ENCODE measurements around the gene HRAS. TPM values are rescaled to one million over a fixed set of nuclear protein-coding genes. Genes with fewer than 3 reads are reported as not detected.

Gene HRAS
- polyA plus RNA-seq, result 100 to 1,000 TPM; 163 to 257 TPM

DNA sequence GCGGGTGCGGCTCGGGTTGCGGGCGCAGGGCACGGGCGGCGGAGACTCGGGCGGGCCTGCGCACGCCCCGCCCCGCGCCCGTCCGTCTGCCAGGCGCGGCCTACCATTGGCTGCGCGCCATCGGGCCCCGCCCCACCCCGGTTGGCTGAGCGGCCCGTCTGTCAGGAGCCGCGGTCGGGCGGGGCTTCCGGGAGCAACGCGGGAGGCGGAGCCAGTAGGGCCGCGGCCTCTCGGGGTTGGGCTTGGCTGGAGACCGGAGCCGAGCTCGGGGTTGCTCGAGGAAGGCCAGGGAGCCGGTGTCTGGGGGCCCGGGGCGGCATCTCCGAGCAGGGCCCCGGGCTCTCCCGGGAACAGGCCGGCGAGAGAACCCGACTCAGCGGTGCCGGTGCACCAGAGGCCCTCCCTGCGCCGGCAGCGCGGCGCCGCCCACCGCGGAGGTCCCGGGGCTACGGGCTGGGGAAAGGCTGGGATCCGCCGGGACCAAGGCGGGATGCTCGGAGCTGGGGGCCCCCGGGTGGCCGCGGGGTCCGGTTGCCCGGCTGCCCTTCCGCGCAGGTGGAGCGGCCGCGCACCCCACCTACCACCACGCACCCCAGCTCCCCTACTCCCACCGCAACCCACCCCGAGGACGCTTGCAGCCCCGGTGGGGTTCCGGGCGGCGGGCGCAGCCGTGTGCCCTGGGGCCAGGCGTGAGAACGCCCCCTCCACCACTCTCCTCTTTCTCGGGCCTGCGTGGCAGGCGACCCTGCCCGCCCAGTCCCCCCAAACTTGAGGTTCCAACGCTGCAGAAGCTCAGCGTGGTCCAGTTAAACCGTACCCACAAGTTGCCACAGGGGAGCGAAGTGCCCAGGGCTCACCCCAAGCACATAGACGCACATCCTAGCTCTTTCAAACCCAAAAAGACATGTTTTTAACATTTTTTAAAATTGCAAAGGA lies at the start of gene HRAS:
TSS of gene HRAS (minus strand) at position 58 of the 936 bp plus-strand sequence.
- Histone ChIP-seq H3K4me1 (ENCODE audit: control insufficient read depth in 2 of 2, insufficient read depth in 2 of 2, low read length in 1 of 2) (peaks cover 5 to 29% of the 10 kb centered on the region in 2 donors), H3K27ac (ENCODE audit: low read depth in 2 of 2, low read length in 1 of 2) (peak within 1 kb of the TSS; percentile 82 to 97), H3K27me3 (ENCODE audit: control insufficient read depth in 1 of 2, insufficient read depth in 2 of 2, low read length in 2 of 2) (no peaks in the 10 kb centered on the region), H3K4me3 (ENCODE audit: low read depth in 1 of 2, low read length in 2 of 2) (peak within 1 kb of the TSS; percentile 72 to 81), H3K36me3 (ENCODE audit: control insufficient read depth in 2 of 2, insufficient read depth in 2 of 2, low read length in 1 of 2) (peaks cover 0 to 35% of the 10 kb centered on the region in 2 donors), H3K9me3 (ENCODE audit: control insufficient read depth in 2 of 2, insufficient read depth in 1 of 2, low read depth in 1 of 2, low read length in 1 of 2) (no peaks in the 10 kb centered on the region)
- 2% methylated on average over 65 to 97 of the region's 97 CpGs for WGBS, 2 donors

GRCh38 chr11:584287-584686 lies 48.9 kb upstream of the HRAS start:
- H3K4me1 ChIP-seq (ENCODE audit: control insufficient read depth in 2 of 2, insufficient read depth in 2 of 2, low read length in 1 of 2), result peaks cover 2 to 10% of the 10 kb centered on the region in 2 donors
- peaks cover 14 to 37% of the 10 kb centered on the region in 2 donors for H3K36me3 ChIP-seq (ENCODE audit: control insufficient read depth in 2 of 2, insufficient read depth in 2 of 2, low read length in 1 of 2)
- no peaks in the 10 kb centered on the region for H3K27me3 ChIP-seq (ENCODE audit: control insufficient read depth in 1 of 2, insufficient read depth in 2 of 2, low read length in 2 of 2)
- H3K4me3 ChIP-seq (ENCODE audit: low read depth in 1 of 2, low read length in 2 of 2), result no peak overlapping the region
- H3K9me3 ChIP-seq (ENCODE audit: control insufficient read depth in 2 of 2, insufficient read depth in 1 of 2, low read depth in 1 of 2, low read length in 1 of 2), result no peaks in the 10 kb centered on the region
- H3K27ac ChIP-seq (ENCODE audit: low read depth in 2 of 2, low read length in 1 of 2), result no peak overlapping the region
- 97% methylated on average over 10 of the region's 10 CpGs for WGBS, 2 donors

DNA sequence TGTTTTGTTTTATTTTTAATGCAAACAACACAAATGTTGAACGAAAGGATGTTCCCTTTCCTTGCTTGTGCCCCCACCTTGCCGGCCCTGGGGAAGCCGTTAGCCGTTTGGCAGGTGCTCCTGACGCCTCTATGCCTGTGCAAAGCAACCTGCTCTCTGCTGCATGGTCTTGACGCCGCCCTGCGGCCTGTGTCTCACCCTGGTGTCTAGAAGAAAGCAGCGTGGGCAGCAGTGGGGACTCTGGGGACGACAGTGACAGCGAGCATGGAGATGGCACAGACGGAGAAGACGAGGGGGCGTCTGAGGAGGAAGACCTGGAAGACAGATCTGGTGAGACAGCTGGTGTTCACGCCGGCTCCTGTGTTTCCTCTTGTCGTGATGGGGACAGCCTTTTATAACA lies 46.4 kb upstream of the HRAS start:
- peaks cover 4 to 25% of the 10 kb centered on the region in 2 donors for H3K36me3 ChIP-seq (ENCODE audit: control insufficient read depth in 2 of 2, insufficient read depth in 2 of 2, low read length in 1 of 2)
- H3K4me1 ChIP-seq (ENCODE audit: control insufficient read depth in 2 of 2, insufficient read depth in 2 of 2, low read length in 1 of 2), result peaks cover 12 to 25% of the 10 kb centered on the region in 2 donors

GRCh38 chr11:581342-581741 lies 46.0 kb upstream of the HRAS start:
- Histone ChIP-seq H3K4me3 (ENCODE audit: low read depth in 1 of 2, low read length in 2 of 2) (no peak overlapping the region), H3K36me3 (ENCODE audit: control insufficient read depth in 2 of 2, insufficient read depth in 2 of 2, low read length in 1 of 2) (peaks cover 4 to 21% of the 10 kb centered on the region in 2 donors), H3K9me3 (ENCODE audit: control insufficient read depth in 2 of 2, insufficient read depth in 1 of 2, low read depth in 1 of 2, low read length in 1 of 2) (no peaks in the 10 kb centered on the region), H3K27ac (ENCODE audit: low read depth in 2 of 2, low read length in 1 of 2) (no peak overlapping the region), H3K4me1 (ENCODE audit: control insufficient read depth in 2 of 2, insufficient read depth in 2 of 2, low read length in 1 of 2) (peaks cover 12 to 25% of the 10 kb centered on the region in 2 donors), H3K27me3 (ENCODE audit: control insufficient read depth in 1 of 2, insufficient read depth in 2 of 2, low read length in 2 of 2) (no peaks in the 10 kb centered on the region)
- WGBS, 2 donors, result 80 to 83% methylated on average over 14 of the region's 14 CpGs

More for the DNA sequence above, 46.4 kb upstream of the HRAS start:
- WGBS, 2 donors, result 82 to 84% methylated on average over 17 of the region's 17 CpGs
- Histone ChIP-seq H3K27ac (ENCODE audit: low read depth in 2 of 2, low read length in 1 of 2) (no peak overlapping the region), H3K9me3 (ENCODE audit: control insufficient read depth in 2 of 2, insufficient read depth in 1 of 2, low read depth in 1 of 2, low read length in 1 of 2) (no peaks in the 10 kb centered on the region), H3K4me3 (ENCODE audit: low read depth in 1 of 2, low read length in 2 of 2) (no peak overlapping the region), H3K27me3 (ENCODE audit: control insufficient read depth in 1 of 2, insufficient read depth in 2 of 2, low read length in 2 of 2) (no peaks in the 10 kb centered on the region)

DNA sequence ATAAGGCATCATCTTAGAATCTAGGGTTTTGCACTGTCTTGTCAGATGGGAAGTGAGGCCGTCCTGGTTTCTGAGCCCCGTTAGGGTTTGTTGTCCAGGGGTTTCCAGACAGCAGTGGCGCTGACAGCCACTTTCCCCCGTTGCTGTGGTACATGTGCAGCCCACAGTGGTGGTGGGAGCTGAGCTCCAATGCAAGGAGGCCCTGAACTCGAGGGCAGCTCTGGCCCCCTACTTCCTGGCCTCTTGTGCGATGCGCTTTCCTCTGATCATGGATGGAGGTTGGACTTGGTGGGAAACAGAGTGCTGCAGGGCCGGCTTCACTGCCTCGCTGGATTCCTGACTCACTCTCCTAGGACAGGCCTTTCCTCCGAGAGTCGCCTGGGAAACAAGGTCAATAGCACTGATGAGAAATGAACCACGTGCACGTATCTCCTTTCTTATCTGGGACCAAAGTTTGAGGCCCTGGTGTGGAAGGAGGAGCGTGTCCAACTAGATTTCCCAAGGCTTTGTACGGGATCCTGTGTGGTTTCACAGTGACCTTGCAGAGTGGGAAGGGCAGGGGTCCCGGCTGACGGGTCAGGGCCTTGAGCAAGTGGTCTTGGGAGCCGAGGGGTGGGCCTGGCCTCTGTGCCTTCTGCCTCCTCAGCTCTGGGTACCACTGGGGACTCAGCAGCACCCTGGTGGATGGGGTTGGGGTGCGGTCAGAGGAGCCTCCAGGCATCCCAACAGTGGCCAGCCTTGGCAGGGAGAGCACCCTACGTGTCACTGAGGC lies 44.6 kb upstream of the HRAS start:
- H3K36me3 ChIP-seq (ENCODE audit: control insufficient read depth in 2 of 2, insufficient read depth in 2 of 2, low read length in 1 of 2), result peaks cover 4 to 18% of the 10 kb centered on the region in 2 donors
- no peak overlapping the region for H3K27ac ChIP-seq (ENCODE audit: low read depth in 2 of 2, low read length in 1 of 2)
- 64 to 77% methylated on average over 20 of the region's 20 CpGs for WGBS, 2 donors
- peaks cover 12 to 25% of the 10 kb centered on the region in 2 donors for H3K4me1 ChIP-seq (ENCODE audit: control insufficient read depth in 2 of 2, insufficient read depth in 2 of 2, low read length in 1 of 2)
- no peak overlapping the region for H3K4me3 ChIP-seq (ENCODE audit: low read depth in 1 of 2, low read length in 2 of 2)
- no peaks in the 10 kb centered on the region for H3K27me3 ChIP-seq (ENCODE audit: control insufficient read depth in 1 of 2, insufficient read depth in 2 of 2, low read length in 2 of 2)
- H3K9me3 ChIP-seq (ENCODE audit: control insufficient read depth in 2 of 2, insufficient read depth in 1 of 2, low read depth in 1 of 2, low read length in 1 of 2), result no peaks in the 10 kb centered on the region

DNA sequence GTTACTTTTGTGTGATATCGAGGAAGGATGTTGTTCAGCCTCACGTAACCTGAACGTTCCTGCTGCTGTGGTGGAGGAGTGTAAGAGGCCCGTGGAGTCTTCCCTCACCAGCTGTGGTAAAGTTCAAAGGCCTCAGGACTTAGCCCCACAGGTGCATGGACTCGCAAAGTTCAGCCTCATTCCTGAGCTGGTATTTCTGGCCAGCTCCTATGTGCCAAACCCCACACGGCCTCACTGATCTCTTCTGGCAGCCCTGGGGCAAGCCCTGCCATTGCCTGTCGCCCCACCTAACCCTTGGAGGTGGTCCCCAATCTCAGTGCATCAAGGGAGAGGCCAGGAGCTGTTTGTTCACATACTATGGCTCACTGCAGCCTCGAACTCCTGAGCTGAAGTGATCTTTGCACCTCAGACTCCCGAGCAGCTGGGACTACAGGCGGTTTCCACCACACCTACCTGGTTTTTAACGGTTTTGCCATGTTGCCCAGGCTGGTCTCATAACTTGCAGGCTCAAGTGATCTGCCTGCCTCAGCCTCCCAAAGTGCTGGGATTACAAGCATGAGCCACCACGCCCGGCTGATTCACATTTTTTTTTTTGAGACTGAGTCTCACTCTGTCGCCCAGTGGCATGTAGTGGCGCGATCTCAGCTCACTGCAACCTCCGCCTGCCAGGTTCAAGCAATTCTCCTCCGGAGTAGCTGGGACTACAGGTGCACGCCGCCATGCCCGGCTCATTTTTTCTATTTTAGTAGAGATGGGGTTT lies 43.1 kb upstream of the HRAS start:
- WGBS, 2 donors, result 48 to 51% methylated on average over 21 of the region's 21 CpGs
- Histone ChIP-seq H3K36me3 (ENCODE audit: control insufficient read depth in 2 of 2, insufficient read depth in 2 of 2, low read length in 1 of 2) (peaks cover 0 to 10% of the 10 kb centered on the region in 2 donors), H3K27ac (ENCODE audit: low read depth in 2 of 2, low read length in 1 of 2) (peak overlapping the region; percentile 77 to 99), H3K4me1 (ENCODE audit: control insufficient read depth in 2 of 2, insufficient read depth in 2 of 2, low read length in 1 of 2) (peaks cover 12 to 33% of the 10 kb centered on the region in 2 donors), H3K4me3 (ENCODE audit: low read depth in 1 of 2, low read length in 2 of 2) (peak overlapping the region in 1 of 2 donors; percentile 10), H3K27me3 (ENCODE audit: control insufficient read depth in 1 of 2, insufficient read depth in 2 of 2, low read length in 2 of 2) (no peaks in the 10 kb centered on the region), H3K9me3 (ENCODE audit: control insufficient read depth in 2 of 2, insufficient read depth in 1 of 2, low read depth in 1 of 2, low read length in 1 of 2) (no peaks in the 10 kb centered on the region)

DNA sequence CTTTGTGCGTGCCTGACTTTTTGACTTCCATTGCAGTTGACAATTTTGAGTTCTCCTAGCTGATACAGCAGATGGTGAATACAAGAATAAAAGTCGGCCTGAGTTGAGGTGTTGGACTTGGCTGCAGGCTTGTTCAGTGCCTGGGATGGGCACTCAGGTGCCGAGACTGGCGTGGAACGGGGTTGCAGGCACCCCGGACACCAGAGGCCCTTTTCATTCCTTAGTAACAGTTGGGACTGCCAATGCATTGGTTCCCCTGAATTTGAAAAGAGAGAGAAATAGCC lies 42.2 kb upstream of the HRAS start:
- H3K9me3 ChIP-seq (ENCODE audit: control insufficient read depth in 2 of 2, insufficient read depth in 1 of 2, low read depth in 1 of 2, low read length in 1 of 2), result no peaks in the 10 kb centered on the region
- peak overlapping the region; percentile 95 to 99 for H3K27ac ChIP-seq (ENCODE audit: low read depth in 2 of 2, low read length in 1 of 2)
- H3K27me3 ChIP-seq (ENCODE audit: control insufficient read depth in 1 of 2, insufficient read depth in 2 of 2, low read length in 2 of 2), result no peaks in the 10 kb centered on the region
- 44 to 55% methylated on average over 6 of the region's 6 CpGs for WGBS, 2 donors
- H3K4me1 ChIP-seq (ENCODE audit: control insufficient read depth in 2 of 2, insufficient read depth in 2 of 2, low read length in 1 of 2), result peaks cover 12 to 33% of the 10 kb centered on the region in 2 donors
- peak overlapping the region; percentile 70 to 86 for H3K4me3 ChIP-seq (ENCODE audit: low read depth in 1 of 2, low read length in 2 of 2)
- H3K36me3 ChIP-seq (ENCODE audit: control insufficient read depth in 2 of 2, insufficient read depth in 2 of 2, low read length in 1 of 2), result peaks cover 0 to 7% of the 10 kb centered on the region in 2 donors

DNA sequence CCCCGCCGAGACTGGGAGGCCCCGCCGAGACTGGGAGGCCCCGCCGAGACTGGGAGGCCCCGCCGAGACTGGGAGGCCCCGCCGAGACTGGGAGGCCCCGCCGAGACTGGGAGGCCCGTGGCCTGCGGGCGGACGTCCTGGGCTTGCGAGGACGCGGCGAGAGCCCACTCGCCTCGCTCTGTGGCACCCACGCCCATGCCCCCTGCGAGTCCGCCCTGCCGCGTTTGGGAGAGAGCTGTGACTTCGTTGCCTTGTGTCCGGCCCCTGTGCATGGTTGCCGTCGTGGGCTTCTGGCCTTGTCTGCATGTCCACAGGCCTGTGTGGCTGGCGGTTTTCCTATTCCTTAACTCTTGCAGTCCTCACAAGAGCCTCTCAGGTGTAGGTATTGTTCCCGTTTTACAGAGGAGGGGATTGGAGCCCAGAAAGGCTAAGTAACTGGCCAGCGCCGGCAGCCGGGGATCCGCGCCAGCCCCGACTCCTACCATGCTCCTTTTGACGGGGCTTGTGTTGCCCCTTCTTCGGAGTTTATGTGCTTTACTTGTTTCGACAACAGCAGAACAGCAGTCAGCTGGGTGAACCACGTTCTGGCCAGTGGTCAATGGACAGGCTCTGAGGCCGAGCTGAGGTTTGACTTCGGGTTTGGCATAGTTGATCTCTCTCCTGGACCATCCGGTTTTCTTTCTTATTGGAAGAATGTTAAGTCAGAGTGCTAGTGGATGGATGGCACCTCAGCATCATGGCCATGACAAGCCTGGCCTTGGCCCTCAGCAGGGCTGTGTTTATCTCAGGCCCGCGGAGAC lies 41.6 kb upstream of the HRAS start:
- Histone ChIP-seq H3K9me3 (ENCODE audit: control insufficient read depth in 2 of 2, insufficient read depth in 1 of 2, low read depth in 1 of 2, low read length in 1 of 2) (no peaks in the 10 kb centered on the region), H3K27me3 (ENCODE audit: control insufficient read depth in 1 of 2, insufficient read depth in 2 of 2, low read length in 2 of 2) (no peaks in the 10 kb centered on the region), H3K4me1 (ENCODE audit: control insufficient read depth in 2 of 2, insufficient read depth in 2 of 2, low read length in 1 of 2) (peaks cover 12 to 33% of the 10 kb centered on the region in 2 donors), H3K4me3 (ENCODE audit: low read depth in 1 of 2, low read length in 2 of 2) (peak overlapping the region; percentile 70 to 86), H3K36me3 (ENCODE audit: control insufficient read depth in 2 of 2, insufficient read depth in 2 of 2, low read length in 1 of 2) (peaks cover 0 to 7% of the 10 kb centered on the region in 2 donors), H3K27ac (ENCODE audit: low read depth in 2 of 2, low read length in 1 of 2) (peak overlapping the region; percentile 95 to 99)
- 4 to 6% methylated on average over 26 to 45 of the region's 48 CpGs for WGBS, 2 donors
